ENCODE results near the gene LACTB. TPM values are rescaled to one million over a fixed set of nuclear protein-coding genes. Genes with fewer than 3 reads are reported as not detected.

LACTB gene
- total RNA-seq, 1 donor from 2014 or later = 12.4 TPM

DNA sequence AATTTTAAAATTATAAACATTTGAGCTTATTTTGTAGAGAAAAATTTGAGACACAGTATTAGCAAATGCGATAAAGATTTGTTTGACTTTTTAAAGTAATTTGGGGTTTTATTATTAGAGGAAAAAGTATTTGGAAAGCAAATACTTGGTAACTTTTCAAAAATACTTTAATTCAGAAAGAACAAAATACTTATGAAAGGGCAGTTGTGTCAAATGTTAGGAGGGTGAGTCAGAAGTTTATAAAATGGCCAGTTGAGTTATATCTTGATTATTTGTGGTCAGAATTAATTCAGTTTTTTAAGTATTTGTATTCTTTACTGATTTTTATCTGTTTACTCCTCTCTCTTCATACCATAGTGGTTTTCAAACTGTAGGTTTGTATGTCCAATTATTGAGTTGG is 12.1 kb downstream of the LACTB start:
- DNase-seq = no peak

DNA sequence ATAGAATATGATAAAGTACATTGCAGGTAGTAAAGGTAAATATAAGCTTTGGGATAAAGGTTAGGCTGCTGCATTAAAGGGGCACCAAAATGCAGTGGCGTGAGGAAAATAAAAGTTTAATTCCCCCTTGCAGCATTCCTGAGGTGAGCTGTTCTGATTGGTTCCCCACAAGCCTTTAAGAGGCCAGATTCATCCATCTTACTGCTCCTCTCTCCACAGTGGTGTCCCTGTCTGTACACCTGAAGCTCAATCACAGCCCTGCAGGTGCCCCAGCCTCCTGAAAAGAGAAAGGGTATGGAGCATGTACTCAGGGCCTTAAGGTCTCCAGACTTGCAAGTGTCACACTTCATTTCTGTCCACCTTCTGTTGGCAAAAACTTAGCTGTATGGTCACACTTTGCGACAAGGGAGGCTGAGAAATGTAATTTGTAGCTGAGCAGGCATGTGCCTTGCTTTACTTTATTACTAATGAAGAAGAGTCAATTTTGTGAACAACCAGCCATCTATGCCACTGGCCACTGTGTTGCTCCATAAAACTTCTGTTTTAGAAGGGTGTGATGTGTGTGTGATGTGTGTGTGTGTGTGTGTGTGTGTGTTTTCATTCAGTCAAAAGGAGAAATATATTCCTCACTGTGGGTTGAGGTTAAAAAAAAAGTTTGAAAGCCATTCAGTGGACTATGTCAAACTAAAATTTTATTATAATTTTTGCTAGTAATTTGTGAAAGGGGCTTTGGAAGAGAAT is 12.8 kb downstream of the LACTB start:
- DNase-seq = no peak

DNA sequence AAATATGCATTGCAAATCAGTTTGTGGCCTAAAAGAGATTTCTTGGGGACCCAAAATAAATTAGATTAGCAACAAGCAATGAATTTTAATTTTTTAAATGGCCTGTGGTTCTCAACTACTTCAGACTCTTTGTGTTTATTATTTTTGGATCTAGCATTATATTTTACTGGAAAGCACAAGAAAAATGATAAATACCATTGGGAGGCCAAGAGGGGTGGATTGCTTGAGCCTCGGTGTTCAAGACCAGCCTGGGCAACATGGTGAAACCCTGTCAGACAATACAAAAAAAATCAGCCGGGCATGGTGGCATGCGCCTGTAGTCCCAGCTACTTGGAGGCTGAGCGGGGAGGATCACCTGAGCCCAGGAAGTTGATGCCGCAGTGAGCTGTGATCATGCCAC is 13.6 kb downstream of the LACTB start:
- DNase-seq = no peak

DNA sequence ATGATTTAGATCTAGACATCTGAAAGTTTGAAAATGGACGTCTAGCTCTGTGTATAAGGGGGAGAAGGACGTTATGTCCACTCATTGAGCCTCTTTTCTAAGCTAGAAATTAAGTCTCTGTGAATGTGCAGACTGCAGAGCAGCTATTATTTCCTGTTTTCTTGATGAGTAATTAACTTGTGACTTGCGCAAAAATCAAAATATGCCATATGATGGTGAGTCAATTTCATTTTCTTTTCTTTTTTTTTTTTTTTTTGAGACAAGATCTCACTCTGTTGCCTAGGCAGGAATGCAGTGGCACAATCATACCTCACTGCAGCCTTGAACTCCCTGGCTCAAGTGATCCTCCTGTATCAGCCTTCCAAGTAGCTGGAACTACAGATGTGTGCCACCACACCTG is 14.1 kb downstream of the LACTB start:
- no peak for DNase-seq

DNA sequence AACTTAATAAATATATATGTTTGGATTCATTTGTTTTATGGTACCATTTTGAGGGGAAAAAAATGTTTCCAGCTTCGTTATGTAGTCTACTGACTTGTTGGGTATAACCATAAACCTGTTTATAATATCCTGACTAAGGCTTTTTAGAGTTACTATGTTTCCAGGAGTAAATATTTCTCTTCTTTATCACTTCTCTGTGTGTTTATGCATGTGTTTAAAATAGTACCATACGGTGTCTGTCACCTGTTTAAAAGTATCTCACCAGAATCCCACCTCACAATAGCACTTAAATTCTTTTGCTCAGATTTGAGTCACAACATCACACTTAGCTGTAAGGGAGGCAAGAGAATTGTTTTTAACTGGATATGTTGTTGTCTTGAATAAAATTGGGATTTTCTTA is 15.1 kb downstream of the LACTB start:
- no peak for DNase-seq

DNA sequence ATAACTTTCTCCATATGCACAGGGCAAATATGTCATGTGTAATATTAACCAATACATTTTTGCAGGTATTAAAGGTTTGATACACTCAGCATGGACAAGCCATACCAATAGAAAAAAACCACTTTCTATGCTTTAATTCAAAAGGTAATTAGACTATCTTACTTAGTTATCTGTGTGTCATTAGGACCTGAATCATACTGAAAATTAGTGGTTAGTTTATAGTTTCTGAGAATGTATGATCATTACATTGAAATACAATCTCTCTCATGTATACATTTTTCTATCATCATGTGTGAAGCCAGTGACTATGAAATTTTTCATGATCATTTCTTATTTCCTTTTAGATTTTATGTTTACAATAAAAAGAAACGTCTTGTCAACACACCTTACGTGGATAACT is 19.3 kb downstream of the LACTB start:
- DNase-seq = no peak

DNA sequence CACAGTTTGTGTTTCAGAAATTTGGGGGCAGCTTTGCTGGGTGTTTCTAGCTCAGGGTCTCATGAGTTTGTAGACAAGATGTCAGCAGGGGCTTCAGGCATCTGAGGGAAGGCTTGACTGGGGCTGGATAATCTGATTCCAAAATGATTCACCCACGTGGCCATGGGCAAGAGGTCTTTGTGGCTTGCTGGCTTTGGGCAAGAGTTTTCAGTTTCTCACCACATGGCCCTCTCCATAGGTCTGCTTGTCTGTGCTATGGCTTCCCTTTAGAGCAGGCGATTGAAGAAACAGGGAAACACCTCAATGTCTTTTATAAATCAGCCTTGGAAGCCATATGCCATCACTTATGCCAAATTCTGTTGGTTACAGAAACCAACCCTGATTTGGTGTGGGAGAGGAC is 23.8 kb downstream of the LACTB start:
- no peak for DNase-seq

DNA sequence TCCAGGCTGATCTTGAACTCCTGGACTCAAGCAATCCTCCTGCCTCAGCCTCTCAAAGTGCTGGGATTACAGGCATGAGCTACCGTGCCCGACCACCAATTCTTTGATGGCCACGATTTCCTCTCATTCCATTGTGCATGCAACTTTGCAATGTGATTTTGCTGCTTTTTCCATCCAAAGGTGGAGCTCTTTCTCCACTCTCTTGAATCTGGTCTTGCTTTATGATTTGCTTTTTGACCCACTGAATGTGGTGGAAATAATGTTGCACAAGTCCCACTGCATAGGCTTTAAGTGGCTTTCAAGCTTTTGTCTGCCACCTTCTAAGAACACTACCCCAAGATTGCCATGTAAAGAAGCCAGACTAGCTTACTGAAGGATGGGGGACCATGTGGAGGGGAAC is 25.0 kb downstream of the LACTB start:
- no peak for DNase-seq

DNA sequence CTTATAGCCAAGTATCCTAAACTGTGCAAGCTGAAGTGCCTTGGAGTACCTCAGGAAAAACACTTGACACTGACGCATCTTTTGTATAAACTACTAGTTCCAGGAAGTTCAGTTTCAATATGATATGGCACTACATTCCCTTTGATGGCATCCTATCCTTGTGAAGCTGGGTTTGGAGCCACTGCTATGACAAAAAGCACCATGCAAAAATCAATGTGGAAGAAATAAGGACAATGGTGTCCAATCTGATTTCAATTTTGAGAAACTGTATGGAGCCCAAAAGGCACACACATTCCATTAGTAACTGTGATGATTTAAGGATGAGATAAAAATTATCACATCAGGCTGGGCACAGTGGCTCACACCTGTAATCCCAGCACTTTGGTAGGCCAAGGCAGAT is 30.0 kb downstream of the LACTB start:
- DNase-seq = no peak

DNA sequence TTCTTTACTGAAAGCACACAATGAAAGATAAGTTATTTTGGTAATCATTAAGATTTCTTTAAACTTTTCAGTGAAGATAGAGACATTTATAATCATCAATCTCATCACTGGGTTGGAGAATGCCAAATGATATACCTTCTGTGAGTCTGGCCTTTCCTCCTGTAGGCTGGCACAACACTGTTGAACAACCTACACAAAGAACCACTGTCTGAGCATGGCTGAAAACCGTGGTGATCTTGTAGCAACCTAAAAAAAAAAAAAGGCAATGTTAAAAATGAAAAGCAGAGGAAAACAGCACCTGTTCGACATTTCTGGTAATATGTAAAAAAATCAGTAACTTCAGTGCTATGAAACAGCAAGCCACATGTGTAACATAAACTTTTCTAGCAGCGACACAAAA is 33.8 kb downstream of the LACTB start:
- DNase-seq = no peak

DNA sequence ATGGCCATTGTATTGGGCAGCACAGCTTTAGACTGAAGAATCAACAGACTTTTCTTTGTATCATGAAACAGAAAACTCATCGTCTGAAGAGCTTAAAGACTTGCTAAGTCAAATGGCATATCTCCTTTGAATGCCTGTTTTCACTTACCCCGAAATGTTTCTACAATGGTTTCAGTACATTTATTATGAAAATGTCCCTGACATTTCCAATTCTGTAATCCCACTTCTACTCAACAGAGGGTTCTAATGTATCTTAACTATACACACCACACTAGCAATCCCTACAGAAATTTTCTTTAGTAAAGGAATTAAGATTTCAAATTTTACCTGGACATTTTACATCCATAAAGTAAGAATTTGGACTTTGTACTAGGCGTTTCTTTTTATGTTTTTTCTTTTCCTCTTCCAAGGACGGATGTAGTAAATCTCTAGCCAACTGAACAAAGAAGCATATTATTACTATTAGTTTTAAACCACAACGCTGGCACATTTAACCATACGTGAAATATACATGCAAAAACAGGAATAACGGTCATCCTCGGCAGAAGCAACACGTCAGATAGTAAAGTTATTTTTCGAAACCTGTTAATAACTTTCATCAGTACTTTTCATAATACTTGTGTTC is 34.5 kb downstream of the LACTB start:
- peak; percentile 33 for DNase-seq

DNA sequence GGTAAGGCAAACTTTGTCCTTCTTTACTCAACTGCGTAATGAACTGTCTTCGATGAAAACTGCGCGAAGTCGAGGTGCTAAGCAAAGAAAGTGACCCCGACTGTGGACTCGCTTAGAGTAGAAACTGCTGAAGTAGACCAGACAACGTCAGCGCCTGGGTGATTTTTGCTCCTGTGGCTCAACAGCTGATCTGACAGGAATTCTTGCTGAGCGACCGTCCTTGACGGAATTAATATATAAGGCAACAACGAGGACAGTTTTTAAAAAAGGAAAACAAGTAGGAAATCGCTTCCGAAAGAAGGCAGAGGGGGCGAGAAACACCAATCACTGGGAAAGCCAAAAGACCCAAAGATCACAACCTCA is 35.1 kb downstream of the LACTB start:
- peak; percentile 57 for DNase-seq

DNA sequence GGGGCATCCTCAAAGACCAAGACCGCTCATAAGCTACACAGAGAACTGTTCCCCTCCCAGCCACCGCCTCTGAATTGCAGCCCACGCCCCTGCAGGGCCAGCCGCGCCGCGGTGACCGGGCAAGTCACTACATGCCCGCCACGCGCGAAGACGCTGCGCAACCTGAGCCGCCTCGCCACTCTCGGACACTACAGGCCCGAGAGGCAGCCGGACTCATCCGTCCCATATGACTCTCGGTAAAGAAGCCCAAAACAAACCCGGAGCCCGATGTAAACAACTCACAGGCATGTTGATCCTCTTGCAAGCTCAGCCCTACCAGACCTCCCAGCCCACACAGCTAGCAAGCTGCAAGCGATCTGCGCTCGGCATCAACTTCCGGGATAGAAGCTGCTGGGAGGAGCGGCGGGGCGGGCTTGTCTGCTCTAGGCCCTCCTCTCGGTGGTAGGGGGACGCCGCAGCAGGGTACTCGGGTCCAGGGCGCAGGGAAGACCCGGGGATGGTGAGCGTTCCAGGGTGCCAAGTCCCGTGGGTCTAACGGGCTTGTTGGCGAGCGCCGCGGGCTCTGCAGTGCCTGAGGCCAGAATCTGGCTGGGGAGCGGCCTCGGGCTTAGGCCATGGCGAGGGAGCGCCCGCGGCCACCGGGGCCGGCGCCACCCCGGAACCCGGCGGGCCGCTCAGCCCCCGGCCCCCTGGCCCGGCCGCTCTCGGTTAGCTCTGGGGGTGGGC is 35.6 kb downstream of the LACTB start, which contains the start of gene RPS27L:
Gene RPS27L (minus strand): TSS at position 360 of the 726 bp plus-strand sequence. CDS start 72 bp downstream, at position 288.
- DNase-seq = peak; percentile 95

DNA sequence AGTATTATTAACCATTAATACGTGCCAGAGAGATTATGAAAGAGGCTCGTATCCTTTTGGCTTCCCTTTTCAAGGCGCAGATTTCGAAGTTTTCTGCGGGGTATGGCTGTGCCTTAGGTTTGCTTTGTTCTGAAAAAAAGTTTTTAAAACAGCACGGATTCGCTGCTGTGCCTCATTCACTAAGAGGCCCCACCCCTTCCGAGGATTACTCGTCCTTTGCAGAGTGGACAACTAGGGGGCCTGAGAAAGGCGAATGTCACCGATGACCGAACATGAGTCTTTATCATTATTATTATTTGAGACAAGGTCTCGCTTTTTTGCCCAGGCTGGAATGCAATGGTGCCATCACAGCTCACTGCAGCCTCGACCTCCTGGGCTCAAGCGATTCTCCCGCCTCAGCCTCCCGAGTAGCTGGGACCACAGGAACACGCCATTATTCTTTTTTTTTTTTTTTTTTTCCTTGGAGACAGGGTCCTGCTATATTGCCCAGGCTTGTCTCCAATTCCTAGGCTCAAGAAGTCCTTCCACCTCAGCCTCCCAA is 36.3 kb downstream of the LACTB start:
- DNase-seq = peak; percentile 79

DNA sequence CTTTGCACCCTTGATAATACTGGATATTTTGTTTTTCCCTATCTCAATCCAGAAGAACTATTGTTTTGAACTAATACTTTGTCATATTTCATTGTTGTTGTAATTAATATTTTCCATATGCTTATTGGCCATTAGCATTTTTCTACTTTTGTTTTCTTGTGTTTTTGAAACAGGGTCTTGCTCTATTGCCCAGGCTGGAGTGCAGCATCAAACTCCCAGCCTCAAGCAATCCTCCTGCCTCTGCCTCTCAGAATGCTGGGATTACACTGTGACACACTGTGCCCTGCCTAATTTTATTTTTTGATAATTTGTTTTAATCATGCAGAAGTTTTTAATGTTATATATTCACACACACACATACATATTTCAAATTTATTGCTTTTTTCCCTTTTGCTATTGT is 39.0 kb downstream of the LACTB start:
- no peak for DNase-seq

DNA sequence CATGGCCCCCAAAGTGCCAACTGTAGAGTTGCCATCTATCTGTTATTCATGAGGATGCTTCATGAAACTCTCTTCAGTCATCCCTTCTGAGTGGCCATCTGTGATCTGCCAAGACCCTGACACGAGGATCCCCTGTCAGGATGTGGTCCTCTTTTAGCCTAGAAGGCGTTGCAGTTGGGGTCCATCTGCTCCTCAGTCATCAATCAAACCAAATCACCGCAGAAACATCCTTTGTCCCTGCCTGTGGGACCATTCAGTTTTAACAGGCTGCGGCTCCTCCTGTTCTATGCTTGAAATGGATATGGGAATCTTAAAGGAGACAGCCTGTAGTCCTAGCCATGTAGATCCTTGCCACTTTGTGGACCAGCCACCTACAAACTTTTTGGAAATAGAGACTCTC is 41.6 kb downstream of the LACTB start:
- no peak for DNase-seq

DNA sequence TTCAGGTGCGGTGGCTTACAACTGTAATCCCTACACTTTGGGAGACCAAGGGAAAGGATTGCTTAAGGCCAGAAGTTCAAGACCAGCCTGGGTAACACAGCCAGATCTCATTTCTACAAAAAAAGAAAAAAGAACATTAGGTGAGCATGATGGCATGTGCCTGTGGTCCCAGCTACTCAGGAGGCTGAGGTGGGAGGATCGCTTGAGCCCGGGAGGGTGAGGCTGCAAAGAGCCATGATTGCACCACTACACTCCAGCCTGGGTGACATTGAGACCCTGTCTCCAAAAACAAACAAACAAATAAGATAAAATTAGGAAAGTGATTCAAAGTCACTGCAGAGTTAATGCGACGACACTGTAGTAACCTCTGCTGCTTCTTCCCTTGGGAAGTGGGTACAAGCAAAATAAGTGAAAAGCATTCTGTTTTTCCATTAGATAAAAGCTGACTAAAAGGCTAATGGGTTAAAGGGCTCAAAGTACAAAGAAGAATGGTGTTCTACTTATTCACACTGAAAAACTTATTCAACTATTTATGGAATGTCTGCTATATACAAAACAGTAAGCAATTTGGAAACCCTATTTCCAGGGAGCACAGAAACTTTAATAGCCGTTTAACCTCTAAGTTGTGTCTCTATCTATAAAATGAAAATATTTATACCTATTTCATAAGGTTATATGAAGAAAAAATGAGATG is 43.7 kb downstream of the LACTB start:
- DNase-seq = no peak

DNA sequence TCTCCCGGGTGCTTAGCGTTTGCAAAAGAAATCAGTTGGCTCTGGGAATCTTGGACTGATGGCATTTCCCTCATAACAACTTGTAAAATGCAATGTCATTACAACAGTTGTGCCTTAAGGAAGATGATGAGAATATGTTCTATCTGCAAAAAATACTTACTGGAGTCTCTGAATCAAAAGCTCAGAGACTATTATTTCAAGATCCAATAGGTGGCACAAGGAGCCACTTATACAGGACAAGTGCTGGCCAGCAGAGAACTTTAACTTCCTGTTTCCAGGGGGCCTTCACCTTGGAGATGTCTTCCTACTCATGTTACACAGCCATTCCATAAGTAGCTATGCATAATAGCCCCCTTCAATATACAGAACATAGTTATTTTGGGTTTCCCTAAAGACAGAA is 44.6 kb downstream of the LACTB start:
- DNase-seq = no peak

DNA sequence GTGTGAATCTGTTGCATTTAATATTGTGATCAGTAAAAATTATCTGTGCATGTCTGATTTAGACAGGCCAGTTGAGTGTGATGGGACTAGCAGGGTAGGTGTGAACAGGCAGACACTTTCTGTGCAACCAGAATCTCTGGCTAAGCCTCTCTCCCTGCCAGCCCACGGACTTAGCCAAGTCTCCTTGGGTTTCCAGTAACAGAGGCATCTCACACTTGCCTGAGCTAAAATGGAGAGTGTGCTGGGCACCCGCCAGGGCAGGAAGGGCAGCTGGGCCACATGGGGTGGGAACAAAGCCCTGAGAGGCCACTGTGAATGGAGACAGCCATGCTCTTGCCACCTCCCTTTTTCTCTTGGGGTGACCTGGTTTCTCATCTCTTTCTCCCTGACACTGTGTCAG is 48.1 kb downstream of the LACTB start:
- DNase-seq = no peak

DNA sequence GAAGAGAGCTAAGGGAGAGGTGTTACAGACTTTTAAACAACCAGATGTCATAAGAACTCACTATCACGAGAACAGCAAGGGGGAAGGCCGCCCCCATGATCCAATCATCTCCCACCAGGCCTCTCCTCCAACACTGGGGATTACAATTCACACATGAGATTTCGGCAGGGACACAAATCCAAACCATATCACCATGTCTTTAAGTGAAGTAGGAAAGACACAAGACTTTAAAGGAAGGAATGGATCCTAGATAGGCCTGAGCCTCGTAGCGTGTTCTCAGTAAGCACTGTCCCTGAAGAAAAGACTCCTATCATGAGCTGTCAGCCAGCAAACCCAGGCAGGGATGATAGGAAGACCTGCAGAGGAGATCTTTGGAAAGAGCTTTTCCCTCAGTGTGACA is 50.7 kb downstream of the LACTB start:
- no peak for DNase-seq

DNA sequence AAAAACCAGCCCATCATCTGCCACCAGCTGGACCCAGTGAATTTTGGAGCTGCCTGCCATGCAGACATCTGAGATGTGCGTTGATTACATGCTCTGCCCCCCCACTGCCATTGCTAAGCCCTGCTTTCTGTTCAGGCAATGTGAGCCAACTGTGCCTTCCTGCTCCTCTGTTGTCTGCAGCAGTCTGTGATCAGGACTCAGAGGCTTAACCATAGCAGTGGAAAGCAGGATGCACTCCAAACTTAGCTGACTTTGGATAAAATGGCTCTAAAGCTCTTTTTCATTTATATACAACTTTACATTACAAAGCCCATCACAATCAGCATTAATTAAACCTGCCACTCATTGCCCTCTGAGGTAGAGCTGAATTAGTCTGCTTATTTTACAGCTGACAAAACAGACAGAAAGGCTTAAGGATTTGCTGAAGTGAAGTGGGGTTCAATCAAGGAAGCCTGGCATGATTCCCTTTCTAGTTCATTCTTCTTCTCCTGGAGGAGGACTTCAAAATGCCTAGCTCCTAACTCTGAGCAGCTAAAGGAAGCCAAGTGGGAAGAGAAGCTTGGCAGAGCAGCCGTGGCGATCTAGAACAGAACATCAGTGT is 51.3 kb downstream of the LACTB start:
- no peak for DNase-seq

DNA sequence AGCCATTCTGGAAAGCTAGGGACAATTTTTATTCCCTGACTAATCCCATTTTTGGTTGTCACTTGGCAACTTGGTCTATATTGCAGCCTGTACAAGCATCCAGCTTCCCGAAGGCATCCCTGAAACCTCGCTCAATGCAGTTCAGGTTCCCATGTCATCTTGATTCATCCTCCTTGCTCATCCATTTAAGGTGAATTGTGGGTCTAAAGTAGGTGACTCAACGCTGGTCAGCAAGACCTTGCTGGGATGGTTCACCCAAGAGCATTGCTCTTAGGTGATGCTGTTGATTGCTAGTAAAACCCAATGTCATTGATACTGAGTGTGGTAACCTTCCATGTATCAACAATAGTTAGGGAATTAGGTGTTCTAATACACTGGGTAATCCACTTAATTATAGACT is 54.6 kb downstream of the LACTB start:
- no peak for DNase-seq
